ENCODE data around the gene MEIS3. TPM values are rescaled to one million over a fixed set of nuclear protein-coding genes. Genes with fewer than 3 reads are reported as not detected.

The MEIS3 gene
- polyA plus RNA-seq, 3 donors = not detected

- no peak overlapping the region for H2AFZ ChIP-seq (ENCODE audit: insufficient read depth, low read depth, low read length, poor library complexity, severe bottlenecking)
These were observed 62.4 kb downstream of the MEIS3 start for GRCh38 chr19:47356900-47357299.

DNA sequence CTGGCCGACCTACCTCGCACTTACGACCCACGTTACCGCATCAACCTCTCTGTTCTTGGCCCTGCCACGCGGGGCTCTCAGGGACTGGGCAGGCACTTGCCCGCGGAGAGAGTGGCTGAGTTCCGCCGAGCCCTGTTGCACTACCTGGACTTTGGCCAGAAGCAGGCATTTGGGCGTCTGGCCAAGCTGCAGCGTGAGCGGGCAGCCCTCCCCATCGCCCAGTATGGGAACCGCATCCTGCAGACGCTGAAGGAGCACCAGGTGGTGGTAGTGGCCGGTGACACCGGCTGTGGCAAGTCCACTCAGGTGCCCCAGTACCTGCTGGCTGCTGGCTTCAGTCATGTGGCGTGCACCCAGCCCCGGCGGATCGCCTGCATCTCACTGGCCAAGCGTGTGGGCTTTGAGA is 66.0 kb downstream of the MEIS3 start:
- peak overlapping the region in 2 of 7 donors; percentile 2 to 89 for H3K27ac Mint-ChIP-seq
- peaks cover 0 to 3% (median 0%) of the 10 kb centered on the region in 3 donors for H3K27me3 Mint-ChIP-seq (ENCODE audit: low read depth in 3 of 3)
- H3K4me1 ChIP-seq (ENCODE audit: control insufficient read depth in 1 of 2, insufficient read depth in 2 of 2, low read length in 2 of 2) = peaks cover 31 to 40% of the 10 kb centered on the region in 2 donors
- no peak for TF ChIP-seq CTCF (IDR thresholded peaks at IDR 0.05)
- intact Hi-C loops (cut with micrococcal nuclease) = loop anchor here in 1 of 2 donors (5.0 kb wide), 1 partner anchor 39 kb away; no protein-coding TSS in a partner anchor
- H3K4me1 Mint-ChIP-seq = peaks cover 39% of the 10 kb centered on the region
- H3K27me3 ChIP-seq (ENCODE audit: control insufficient read depth in 2 of 2, insufficient read depth in 2 of 2, low read length in 2 of 2) = no peaks in the 10 kb centered on the region
- H3K79me2 ChIP-seq (ENCODE audit: insufficient read depth, low read length) = peaks cover 52% of the 10 kb centered on the region
- peaks cover 53 to 64% of the 10 kb centered on the region in 2 donors for H3K36me3 ChIP-seq (replicated peaks in 1 of 2; ENCODE audit: control insufficient read depth in 1 of 2, insufficient read depth in 2 of 2, low read length in 2 of 2)
- H3K9me3 ChIP-seq (replicated peaks in 1 of 2; ENCODE audit: control insufficient read depth in 1 of 2, insufficient read depth in 1 of 2, low read length in 2 of 2) = peaks cover 17 to 26% of the 10 kb centered on the region in 2 donors
- peaks cover 73 to 77% of the 10 kb centered on the region in 2 donors for H3K36me3 Mint-ChIP-seq
- H3K9me3 Mint-ChIP-seq = peaks cover 9 to 30% (median 14%) of the 10 kb centered on the region in 7 donors
- no peak for DNase-seq
- H2AFZ ChIP-seq (ENCODE audit: insufficient read depth, low read depth, low read length, poor library complexity, severe bottlenecking) = no peak overlapping the region
- H3K4me3 ChIP-seq (replicated peaks in 1 of 3; ENCODE audit: low read depth in 2 of 3, low read length in 3 of 3) = no peak overlapping the region
- WGBS (ENCODE audit: insufficient coverage) = 98% methylated on average over 24 of the region's 24 CpGs
- H3K27ac ChIP-seq (ENCODE audit: low read depth in 1 of 2, low read length in 2 of 2) = no peak overlapping the region
- no peaks in the 10 kb centered on the region for H4K20me1 ChIP-seq (ENCODE audit: insufficient read depth, low read length)
- no peak overlapping the region for H3K4me3 Mint-ChIP-seq
- H3K9ac ChIP-seq (ENCODE audit: insufficient read depth, low read length, poor library complexity, severe bottlenecking) = no peak overlapping the region
- no peak overlapping the region for H3K4me2 ChIP-seq (replicated peaks; ENCODE audit: extremely low read depth, low read length, poor library complexity, severe bottlenecking)

More at GRCh38 chr19:47356900-47357299, 62.4 kb downstream of the MEIS3 start:
- H3K27ac ChIP-seq (ENCODE audit: low read depth in 1 of 2, low read length in 2 of 2) = no peak overlapping the region
- H3K36me3 ChIP-seq (replicated peaks in 1 of 2; ENCODE audit: control insufficient read depth in 1 of 2, insufficient read depth in 2 of 2, low read length in 2 of 2) = peaks cover 82 to 99% of the 10 kb centered on the region in 2 donors
- 100% methylated on average over 6 of the region's 6 CpGs for WGBS (ENCODE audit: insufficient coverage)
- peak overlapping the region in 1 of 7 donors; percentile 61 for H3K27ac Mint-ChIP-seq
- peaks cover 2 to 7% of the 10 kb centered on the region in 2 donors for H3K4me1 ChIP-seq (ENCODE audit: control insufficient read depth in 1 of 2, insufficient read depth in 2 of 2, low read length in 2 of 2)
- no peak for DNase-seq
- H3K27me3 ChIP-seq (ENCODE audit: control insufficient read depth in 2 of 2, insufficient read depth in 2 of 2, low read length in 2 of 2) = no peaks in the 10 kb centered on the region
- peaks cover 0 to 2% (median 0%) of the 10 kb centered on the region in 3 donors for H3K27me3 Mint-ChIP-seq (ENCODE audit: low read depth in 3 of 3)
- H3K4me2 ChIP-seq (replicated peaks; ENCODE audit: extremely low read depth, low read length, poor library complexity, severe bottlenecking) = no peak overlapping the region
- H3K9ac ChIP-seq (ENCODE audit: insufficient read depth, low read length, poor library complexity, severe bottlenecking) = no peak overlapping the region
- H3K4me3 ChIP-seq (replicated peaks in 1 of 3; ENCODE audit: low read depth in 2 of 3, low read length in 3 of 3) = no peak overlapping the region
- peaks cover 27% of the 10 kb centered on the region for H3K79me2 ChIP-seq (ENCODE audit: insufficient read depth, low read length)
- H3K9me3 ChIP-seq (replicated peaks in 1 of 2; ENCODE audit: control insufficient read depth in 1 of 2, insufficient read depth in 1 of 2, low read length in 2 of 2) = peaks cover 17 to 26% of the 10 kb centered on the region in 2 donors
- intact Hi-C loops (cut with micrococcal nuclease) = no loop called here
- H3K36me3 Mint-ChIP-seq = peaks cover 91 to 98% of the 10 kb centered on the region in 2 donors
- peaks cover 9 to 33% (median 14%) of the 10 kb centered on the region in 7 donors for H3K9me3 Mint-ChIP-seq
- peaks cover 11% of the 10 kb centered on the region for H3K4me1 Mint-ChIP-seq
- TF ChIP-seq CTCF (IDR thresholded peaks at IDR 0.05) = no peak
- H3K4me3 Mint-ChIP-seq = no peak overlapping the region
- no peaks in the 10 kb centered on the region for H4K20me1 ChIP-seq (ENCODE audit: insufficient read depth, low read length)

Other genes with a start within 250 kb of the MEIS3 start
- 10 to 100 TPM in 1 of 3 donors, 1 to 10 TPM in 2; 2.5 to 17.4 (median 4.8) TPM for gene BBC3, start 188.3 kb downstream of the MEIS3 start, polyA plus RNA-seq
- 1 to 10 TPM; 6.3 to 10.0 (median 7.6) TPM for gene CCDC9, start 163.0 kb downstream of the MEIS3 start, polyA plus RNA-seq
- 1 to 10 TPM; 6.2 to 7.3 (median 6.5) TPM for gene INAFM1, start 144.6 kb downstream of the MEIS3 start, polyA plus RNA-seq
- gene C5AR1, start 109.7 kb downstream of the MEIS3 start, polyA plus RNA-seq = 1,000 to 10,000 TPM in 1 of 3 donors, 100 to 1,000 TPM in 2; 143 to 1,132 (median 320) TPM
- 10 to 100 TPM in 1 of 3 donors, 1 to 10 TPM in 2; 2.4 to 46.9 (median 4.3) TPM for gene C5AR2, start 87.4 kb downstream of the MEIS3 start, polyA plus RNA-seq
- gene DHX34, start 70.2 kb downstream of the MEIS3 start, polyA plus RNA-seq = 10 to 100 TPM in 1 of 3 donors, 1 to 10 TPM in 2; 3.4 to 34.4 (median 3.8) TPM
- not detected for gene SLC8A2, start 52.4 kb upstream of the MEIS3 start, polyA plus RNA-seq
- gene KPTN, start 64.7 kb upstream of the MEIS3 start, polyA plus RNA-seq = 1 to 10 TPM; 9.5 to 9.7 (median 9.5) TPM
- gene NAPA, start 95.5 kb upstream of the MEIS3 start, polyA plus RNA-seq = 100 to 1,000 TPM in 2 of 3 donors, 10 to 100 TPM in 1; 77.5 to 135 (median 111) TPM
- gene ZNF541, start 153.6 kb upstream of the MEIS3 start, polyA plus RNA-seq = not detected
- gene BICRA, start 189.6 kb upstream of the MEIS3 start, polyA plus RNA-seq = 1 to 10 TPM in 1 of 3 donors, under 1 TPM in 1, not detected in 1; 0.08 to 4.6 TPM